Activated naive CD4-positive, alpha-beta T cell treated with anti-CD3 and anti-CD28 coated beads, Interleukin-2, amount 10 ng/mL, durations not matched to agents 7 days and 5 days (primary cell): Measurements from ENCODE around the gene SPATS2L.

Source experiments
- CTCF ChIA-PET: fragments of 350-600 bp; sonication (Branson Sonifier 250); formaldehyde crosslinking; loops from one replicate; lab custom pipeline; 2021; ENCODE audit warnings: antibody characterized with exemption; lab: Charles Lee
- DNase-seq: peaks from one replicate; pipeline ENCODE4 v3.0.0-alpha.2; 2020
- H3K27ac Mint-ChIP-seq: one replicate; pipeline ENCODE4 v1.8.0; 2021; ENCODE audit warnings: mild to moderate bottlenecking, moderate library complexity, mixed read lengths
- H3K27me3 Mint-ChIP-seq: one replicate; pipeline ENCODE4 v1.8.0; 2021; ENCODE audit warnings: mild to moderate bottlenecking, mixed read lengths
- H3K36me3 Mint-ChIP-seq: one replicate; pipeline ENCODE4 v1.8.0; 2021; ENCODE audit warnings: mixed read lengths
- H3K4me1 Mint-ChIP-seq: one replicate; pipeline ENCODE4 v1.8.0; 2021; ENCODE audit warnings: mixed read lengths
- H3K4me3 Mint-ChIP-seq: one replicate; pipeline ENCODE4 v1.8.0; 2021; ENCODE audit warnings: mild to moderate bottlenecking, moderate library complexity, mixed read lengths
- H3K9me3 Mint-ChIP-seq: one replicate; pipeline ENCODE4 v1.8.0; 2021; ENCODE audit warnings: mixed read lengths

The SPATS2L gene

GRCh38 chr2:200525551-200525881, 219.0 kb downstream of the SPATS2L start:
- CTCF ChIA-PET = interaction anchor here (1.0 to 2.0 kb wide), 3 partner anchors 15 to 540 kb away, joined by 4 to 8 read pairs (median 6); partner anchors contain the start of gene KCTD18
- peaks cover 16% of the 10 kb centered on the region for H3K36me3 Mint-ChIP-seq
- H3K27ac Mint-ChIP-seq = peak overlapping the region; percentile 83
- H3K4me1 Mint-ChIP-seq = peaks cover 41% of the 10 kb centered on the region
- peak overlapping the region; percentile 90 for H3K4me3 Mint-ChIP-seq
- no peaks in the 10 kb centered on the region for H3K9me3 Mint-ChIP-seq
- H3K27me3 Mint-ChIP-seq = peaks cover 4% of the 10 kb centered on the region
- no peak for DNase-seq

- H3K27me3 Mint-ChIP-seq = peaks cover 4% of the 10 kb centered on the region
- H3K9me3 Mint-ChIP-seq = no peaks in the 10 kb centered on the region
- peak; percentile 98 for DNase-seq
- H3K4me3 Mint-ChIP-seq = peak within 1 kb of the TSS; percentile 90
- H3K27ac Mint-ChIP-seq = peak within 1 kb of the TSS; percentile 83
- CTCF ChIA-PET = interaction anchor here (0.5 to 2.0 kb wide), 6 partner anchors 13 to 540 kb away, joined by 3 to 8 read pairs (median 4); partner anchors contain the start of gene KCTD18
- H3K4me1 Mint-ChIP-seq = peaks cover 41% of the 10 kb centered on the region
- peaks cover 16% of the 10 kb centered on the region for H3K36me3 Mint-ChIP-seq
Observed at GRCh38 chr2:200525882-200526651, 219.6 kb downstream of the SPATS2L start, which contains the start of gene SGO2. TSS of gene SGO2 (plus strand) at chr2:200526207. CDS start at chr2:200532976, 6,769 bp downstream.

GRCh38 chr2:200528228-200528627, 221.7 kb downstream of the SPATS2L start:
- H3K4me1 Mint-ChIP-seq = peaks cover 39% of the 10 kb centered on the region
- no peak for DNase-seq
- H3K4me3 Mint-ChIP-seq = peak overlapping the region; percentile 8
- no peaks in the 10 kb centered on the region for H3K9me3 Mint-ChIP-seq
- H3K27ac Mint-ChIP-seq = no peak overlapping the region
- CTCF ChIA-PET = no interaction called here
- H3K27me3 Mint-ChIP-seq = peaks cover 2% of the 10 kb centered on the region
- peaks cover 19% of the 10 kb centered on the region for H3K36me3 Mint-ChIP-seq
